DMS 273 (cell line): ENCODE data around the gene HPCA.

Experiments used
- DNase-seq: peaks from one replicate; lab custom pipeline; 2025; ENCODE audit not compliant: unreplicated experiment; lab: John Stamatoyannopoulos, UW

The HPCA gene

DNA sequence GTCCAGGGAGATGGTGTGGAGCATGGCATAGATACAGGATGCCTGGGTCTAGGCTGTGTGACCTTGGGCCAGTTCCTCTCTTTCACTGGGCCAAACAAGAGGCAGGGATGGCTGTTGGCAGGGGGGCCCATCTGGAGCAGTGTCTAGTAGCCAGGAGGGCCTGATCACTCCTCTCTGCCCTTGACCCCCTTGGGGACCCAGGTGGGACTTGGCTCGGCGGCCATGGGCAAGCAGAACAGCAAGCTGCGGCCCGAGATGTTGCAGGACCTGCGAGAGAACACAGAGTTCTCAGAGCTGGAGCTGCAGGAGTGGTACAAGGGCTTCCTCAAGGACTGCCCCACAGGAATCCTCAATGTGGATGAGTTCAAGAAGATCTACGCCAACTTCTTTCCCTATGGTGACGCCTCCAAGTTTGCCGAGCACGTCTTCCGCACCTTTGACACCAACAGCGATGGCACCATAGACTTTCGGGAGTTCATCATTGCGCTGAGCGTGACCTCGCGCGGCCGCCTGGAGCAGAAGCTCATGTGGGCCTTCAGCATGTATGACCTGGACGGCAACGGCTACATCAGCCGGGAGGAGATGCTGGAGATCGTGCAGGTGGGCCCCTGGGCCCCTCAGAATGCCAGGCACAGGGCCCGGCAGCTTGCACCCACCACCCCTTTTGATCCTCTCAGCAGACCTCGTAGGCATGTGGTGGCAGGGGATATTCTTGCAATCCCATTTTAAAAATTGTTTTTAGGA is 2.6 kb downstream of the HPCA start:
- no peak for DNase-seq

GRCh38 chr1:32889731-32890278 is 3.5 kb downstream of the HPCA start:
- no peak for DNase-seq

- no peak for DNase-seq
Observed at GRCh38 chr1:32890516-32891240, 4.4 kb downstream of the HPCA start.

GRCh38 chr1:32891241-32891570 is 4.9 kb downstream of the HPCA start:
- DNase-seq = no peak

- no peak for DNase-seq
Observed at GRCh38 chr1:32891630-32892029, 5.3 kb downstream of the HPCA start.

DNA sequence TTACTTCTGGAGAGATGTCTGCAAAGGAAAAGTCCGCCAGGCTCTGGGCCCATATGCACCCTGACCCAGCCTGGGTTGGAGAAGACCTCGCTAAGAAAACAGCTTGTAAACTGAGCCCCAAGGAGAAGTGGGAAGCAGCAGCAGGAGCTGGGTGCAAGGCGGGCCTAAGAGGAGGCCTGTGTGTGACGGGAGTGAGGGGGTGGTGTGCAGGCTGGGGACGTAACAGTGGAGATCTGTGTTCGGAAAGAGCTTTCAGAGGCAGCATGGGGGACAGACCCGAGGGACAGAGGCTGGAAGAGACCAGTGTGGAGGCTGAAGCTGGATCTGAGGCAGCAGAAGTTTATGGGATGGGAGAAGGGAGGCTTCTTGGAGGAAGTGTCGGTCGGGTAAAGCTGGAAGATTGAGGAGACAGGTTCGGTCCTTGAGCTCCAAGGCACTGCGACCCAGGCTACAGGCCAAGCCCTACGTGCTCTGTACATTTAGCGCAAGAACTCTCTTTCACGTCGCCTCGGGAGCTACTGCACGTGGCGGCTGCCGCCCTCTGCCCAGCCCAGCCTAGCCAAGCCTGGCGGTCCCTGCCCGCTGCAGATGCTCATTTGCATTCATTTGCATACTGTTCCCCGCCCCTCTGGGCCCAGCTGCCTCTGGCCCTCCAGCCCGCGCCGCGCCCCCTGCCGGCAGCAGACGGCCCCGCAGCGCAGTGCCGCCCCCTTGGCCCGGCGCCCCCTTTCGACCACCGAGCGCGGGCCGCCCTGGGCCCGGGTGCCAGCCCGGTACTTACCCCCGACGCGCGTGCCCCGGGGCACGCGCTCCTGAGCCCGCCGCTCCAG is 6.3 kb downstream of the HPCA start:
- DNase-seq = peak; percentile 88

- DNase-seq = peak; percentile 72
Observed at GRCh38 chr1:32893198-32894018, 7.1 kb downstream of the HPCA start.

- DNase-seq = peak; percentile 44
Observed at GRCh38 chr1:32894019-32894600, 7.8 kb downstream of the HPCA start.

GRCh38 chr1:32894681-32895080 is 8.4 kb downstream of the HPCA start:
- no peak for DNase-seq

- no peak for DNase-seq
Observed at GRCh38 chr1:32895325-32896215, 9.3 kb downstream of the HPCA start.

DNA sequence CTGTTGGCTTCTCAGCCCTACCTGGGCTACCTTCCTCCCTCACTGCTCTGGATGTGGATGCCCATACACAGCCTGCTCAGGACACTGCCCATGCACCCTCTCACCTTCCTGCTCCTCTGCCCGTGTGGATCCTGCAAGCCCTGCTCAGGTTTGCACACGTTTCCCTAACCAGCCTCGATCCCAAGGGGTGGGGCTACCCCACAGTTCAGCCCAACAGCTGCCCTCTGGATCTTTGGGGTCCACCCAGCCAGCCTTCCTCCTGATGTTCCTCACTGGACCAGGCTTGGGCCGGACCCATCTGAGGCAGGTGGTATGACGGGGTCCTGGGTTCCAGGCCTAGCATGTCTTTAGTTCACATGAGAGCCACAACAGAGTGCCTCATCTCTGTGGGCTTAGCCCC is 10.2 kb downstream of the HPCA start:
- no peak for DNase-seq

- DNase-seq = no peak
Observed at GRCh38 chr1:32897082-32898049, 11.1 kb downstream of the HPCA start.

GRCh38 chr1:32898056-32898455 is 11.8 kb downstream of the HPCA start:
- no peak for DNase-seq

GRCh38 chr1:32898958-32899357 is 12.7 kb downstream of the HPCA start:
- DNase-seq = no peak

DNA sequence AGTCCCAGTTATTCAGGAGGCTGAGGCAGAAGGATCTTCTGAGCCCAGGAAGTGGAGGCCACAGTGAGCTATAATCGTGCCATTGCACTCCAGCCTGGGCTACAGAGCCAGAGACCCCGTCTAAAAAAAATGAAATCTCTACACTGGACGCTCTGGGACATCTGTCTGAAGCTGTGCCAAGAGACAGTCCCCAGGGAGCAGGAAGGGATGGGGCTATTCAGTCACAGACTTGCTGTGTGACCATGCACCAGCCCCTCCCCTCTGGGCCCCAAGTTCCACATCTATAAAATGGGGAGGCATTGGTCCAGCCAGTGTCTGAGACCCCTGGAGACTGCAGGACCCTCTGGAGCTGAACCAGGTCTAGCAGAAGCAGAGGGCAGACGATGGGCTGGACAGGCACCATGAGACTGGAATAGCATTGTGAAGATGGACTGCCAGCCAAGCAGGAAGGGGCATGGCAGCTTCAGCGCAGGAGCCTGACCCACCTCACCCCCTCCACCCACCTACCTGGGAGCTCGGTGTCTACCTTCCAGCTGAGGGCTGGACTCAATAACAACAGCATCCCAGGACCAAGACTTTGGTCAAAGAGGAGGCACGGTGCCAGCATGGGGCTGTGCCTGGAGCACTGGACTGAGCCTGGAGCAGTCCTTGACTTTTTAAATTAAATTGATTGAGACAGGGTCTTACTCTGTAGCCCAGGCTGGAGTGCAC is 13.4 kb downstream of the HPCA start:
- no peak for DNase-seq

GRCh38 chr1:32900371-32900955 is 14.2 kb downstream of the HPCA start:
- no peak for DNase-seq
